GM18508 (cell line): Measurements from ENCODE around the gene HS3ST3B1.
A peak's percentile ranks its signal among the peaks of the same experiment; 100 is the strongest.

Source experiments
- ATAC-seq: cut with Tn5 transposase; IDR thresholded peaks from one replicate; pipeline ENCODE4 v1.9.1; 2021; ENCODE audit warnings: moderate number of reproducible peaks; ENCODE audit not compliant: insufficient read depth, unreplicated experiment

Gene HS3ST3B1

GRCh38 chr17:14351493-14351892 lies 50.6 kb downstream of the HS3ST3B1 start:
- ATAC-seq, result peak; percentile 93

GRCh38 chr17:14352136-14352535 lies 51.3 kb downstream of the HS3ST3B1 start:
- ATAC-seq, result no peak

GRCh38 chr17:14353861-14354474 lies 53.1 kb downstream of the HS3ST3B1 start:
- no peak for ATAC-seq

DNA sequence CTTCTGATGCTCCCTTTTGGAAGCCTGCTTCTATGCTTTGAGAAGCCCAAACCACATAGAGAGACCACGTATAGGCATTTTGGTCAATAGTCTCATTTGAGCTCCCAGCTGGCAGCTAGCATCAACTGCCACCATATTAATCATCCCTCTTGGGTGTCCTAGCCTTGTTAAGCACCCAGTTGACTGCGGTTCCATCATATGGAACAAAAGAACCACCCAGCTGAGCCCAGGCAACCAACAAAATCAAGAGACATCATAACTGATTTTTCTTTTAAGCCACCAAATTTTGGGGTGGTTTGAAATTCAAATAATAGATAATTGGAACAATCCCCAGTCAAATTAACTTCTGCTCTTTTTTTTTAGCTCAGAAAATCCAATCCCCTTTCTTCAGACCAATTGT lies 53.9 kb downstream of the HS3ST3B1 start:
- ATAC-seq, result no peak

DNA sequence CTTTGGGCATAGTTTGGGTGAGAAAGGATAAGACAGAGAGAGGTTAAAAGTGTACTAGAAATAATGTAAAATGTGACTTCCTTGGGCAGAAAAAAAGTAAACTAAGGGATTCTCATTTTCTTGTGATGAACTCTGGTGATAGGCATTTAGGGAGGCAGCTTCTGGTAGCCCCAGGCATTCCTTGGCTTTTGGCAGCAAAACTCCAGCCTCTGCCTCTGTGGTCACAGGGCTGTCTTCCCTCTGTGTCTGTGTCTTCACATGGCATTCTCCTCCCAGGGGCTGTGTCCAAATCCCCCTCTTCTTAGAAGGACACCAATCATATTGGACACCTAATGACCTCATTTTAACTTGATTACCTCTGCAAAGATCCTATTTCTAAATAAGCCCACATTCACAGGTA lies 54.7 kb downstream of the HS3ST3B1 start:
- ATAC-seq, result no peak

- ATAC-seq, result peak; percentile 98
These were observed 58.5 kb downstream of the HS3ST3B1 start for GRCh38 chr17:14359163-14360020.

- no peak for ATAC-seq
These were observed 60.0 kb downstream of the HS3ST3B1 start for GRCh38 chr17:14360856-14361255.

DNA sequence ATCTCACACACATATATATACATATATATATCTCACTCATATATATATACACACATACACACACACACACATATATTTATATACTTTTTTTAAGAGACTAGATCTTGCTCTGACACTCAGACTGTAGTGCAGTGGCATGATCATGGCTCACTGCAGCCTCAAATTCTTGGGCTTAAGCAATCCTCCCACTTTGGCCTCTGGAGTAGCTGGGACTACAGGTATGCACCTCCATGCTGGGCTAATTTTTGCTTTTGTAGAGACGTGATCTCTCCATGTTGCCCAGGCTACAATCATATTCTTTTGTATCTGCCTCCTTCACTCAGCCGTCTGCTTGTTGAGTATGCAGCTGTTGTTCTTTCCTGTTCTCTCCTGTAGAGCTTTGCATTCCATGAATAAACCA lies 60.6 kb downstream of the HS3ST3B1 start:
- ATAC-seq, result no peak

DNA sequence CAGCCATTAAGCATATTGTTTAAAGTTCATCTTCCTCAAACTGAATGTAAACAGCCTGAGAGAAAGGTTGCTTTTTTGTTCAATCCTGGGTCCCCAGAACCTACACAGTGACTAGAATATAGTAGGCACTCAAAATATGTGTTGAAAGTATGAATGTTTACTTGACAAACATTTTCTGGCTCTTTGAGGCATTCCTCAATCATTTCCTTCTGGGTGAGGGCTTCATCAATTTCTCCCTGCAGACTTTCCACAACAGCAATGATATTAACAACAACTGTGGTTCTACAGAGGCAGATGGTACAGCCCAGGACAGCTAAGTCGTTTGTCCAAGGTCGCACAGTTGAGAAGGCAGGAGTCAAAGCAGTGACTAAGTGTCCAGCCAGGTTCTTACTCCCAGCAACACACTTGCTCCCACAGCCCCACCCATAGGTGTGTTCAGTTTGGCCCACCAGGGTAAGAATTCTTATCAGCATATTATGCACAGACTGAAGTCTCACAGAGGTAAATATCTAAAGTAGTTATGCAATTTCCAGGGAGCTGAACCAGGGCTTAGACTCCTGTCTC lies 61.1 kb downstream of the HS3ST3B1 start:
- ATAC-seq, result no peak

DNA sequence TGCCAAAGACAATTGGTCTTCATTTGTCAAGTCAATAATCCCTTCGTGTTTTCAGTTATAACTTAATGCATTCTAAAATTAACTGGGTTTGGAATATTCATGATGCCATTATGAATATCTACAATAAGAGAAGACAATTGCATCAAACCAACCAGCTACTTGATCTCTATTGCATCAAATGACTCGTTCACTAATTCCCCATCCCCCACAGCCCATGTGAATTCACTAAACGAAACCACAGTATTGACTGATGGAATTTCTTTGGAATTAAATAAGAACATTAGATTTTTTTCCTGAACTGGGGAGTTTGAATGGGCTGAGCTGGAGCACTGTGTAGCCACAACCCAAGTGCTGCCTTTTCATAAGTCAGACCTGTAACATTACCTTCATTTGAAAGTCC lies 65.3 kb downstream of the HS3ST3B1 start:
- no peak for ATAC-seq

GRCh38 chr17:14372461-14372860 lies 71.6 kb downstream of the HS3ST3B1 start:
- no peak for ATAC-seq

- no peak for ATAC-seq
These were observed 72.2 kb downstream of the HS3ST3B1 start for GRCh38 chr17:14372905-14373613.

- no peak for ATAC-seq
These were observed 72.9 kb downstream of the HS3ST3B1 start for GRCh38 chr17:14373614-14374259.

DNA sequence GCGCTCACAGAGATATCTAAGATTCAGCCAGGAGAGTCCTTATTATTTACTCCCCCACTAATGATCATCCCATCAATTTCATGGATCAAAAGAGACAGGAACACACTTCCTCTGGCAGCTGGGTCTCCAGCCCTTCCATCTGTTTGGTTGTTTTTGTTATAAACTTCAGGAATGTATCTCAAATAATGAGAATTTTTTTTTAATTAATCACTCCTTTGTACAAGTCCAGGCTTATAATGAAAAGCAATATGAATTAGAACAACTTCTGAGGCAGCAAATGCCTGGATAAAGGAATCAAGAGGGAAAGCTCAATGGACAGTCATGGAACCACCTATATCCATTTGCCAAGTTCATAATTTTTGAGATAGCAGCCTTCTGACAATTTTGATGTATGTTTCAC lies 73.4 kb downstream of the HS3ST3B1 start:
- no peak for ATAC-seq

GRCh38 chr17:14376666-14377065 lies 75.8 kb downstream of the HS3ST3B1 start:
- ATAC-seq, result no peak

DNA sequence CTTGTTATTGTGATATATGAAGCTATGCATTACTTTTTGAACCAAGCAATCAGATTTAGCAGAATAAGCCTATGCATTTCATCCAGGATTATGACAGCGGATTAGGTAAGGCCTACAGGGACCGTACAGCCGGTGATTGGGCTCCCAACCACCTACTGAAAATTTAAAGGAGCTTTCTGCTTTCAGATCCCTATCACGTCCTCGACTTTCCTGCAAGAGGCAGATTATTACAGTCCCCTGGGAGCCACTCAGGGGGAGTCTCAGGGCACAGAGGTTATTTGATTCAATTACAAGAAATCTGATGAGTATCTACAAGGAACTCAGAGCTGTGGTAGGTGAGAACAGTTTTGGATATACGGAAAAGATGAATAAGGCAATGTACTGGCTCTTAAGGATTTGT lies 80.7 kb downstream of the HS3ST3B1 start:
- no peak for ATAC-seq

GRCh38 chr17:14387036-14387435 lies 86.2 kb downstream of the HS3ST3B1 start:
- ATAC-seq, result no peak

DNA sequence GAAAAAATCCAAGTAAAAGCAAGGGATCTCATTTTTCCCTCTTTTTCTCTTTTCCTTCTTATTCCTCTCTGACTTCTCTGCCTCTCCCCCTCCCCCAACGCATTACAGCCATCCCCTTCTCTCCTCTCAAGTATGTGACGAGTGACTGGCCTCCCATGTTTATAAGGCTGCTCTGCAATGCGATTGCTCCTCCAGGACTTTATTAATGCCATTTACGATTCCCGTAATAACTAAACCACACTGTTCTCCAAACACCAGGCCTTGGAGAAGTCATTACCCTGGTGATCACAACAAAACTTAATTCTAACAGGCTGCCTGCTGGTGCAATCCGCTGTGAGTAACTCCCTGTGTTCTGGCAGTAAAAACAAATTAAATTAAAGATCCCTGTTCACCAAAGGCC lies 88.8 kb downstream of the HS3ST3B1 start:
- no peak for ATAC-seq

GRCh38 chr17:14393723-14394122 lies 92.8 kb downstream of the HS3ST3B1 start:
- no peak for ATAC-seq

- no peak for ATAC-seq
These were observed 94.4 kb downstream of the HS3ST3B1 start for GRCh38 chr17:14395255-14395654.
